LNCaP clone FGC (cell line): ENCODE results near the gene ARSB.

Source experiments
- DNase-seq: peaks from one replicate; pipeline ENCODE4 v3.0.0-alpha.2; 2011; ENCODE audit warnings: low read depth
- H3K4me3 ChIP-seq: 2 replicates; pipeline ENCODE4 v1.5.1; 2011; ENCODE audit warnings: mild to moderate bottlenecking, low read depth, low read length, control low read depth
- CTCF ChIP-seq: IDR thresholded peaks from 2 replicates; pipeline ENCODE4 v1.5.1; 2012; ENCODE audit warnings: mild to moderate bottlenecking; ENCODE audit not compliant: control insufficient read depth, insufficient read depth; ENCODE audit errors: extremely low read depth

ARSB gene

GRCh38 chr5:78809444-78809843 is 175.7 kb downstream of the ARSB start:
- no peak overlapping the region for H3K4me3 ChIP-seq
- DNase-seq = no peak
- no peak for TF ChIP-seq CTCF

- no peak overlapping the region for H3K4me3 ChIP-seq
- DNase-seq = no peak
- no peak for TF ChIP-seq CTCF
Measured at GRCh38 chr5:78808818-78809217, 176.3 kb downstream of the ARSB start.

GRCh38 chr5:78808380-78808779 is 176.7 kb downstream of the ARSB start:
- no peak overlapping the region for H3K4me3 ChIP-seq
- DNase-seq = no peak
- no peak for TF ChIP-seq CTCF

- no peak overlapping the region for H3K4me3 ChIP-seq
- TF ChIP-seq CTCF = no peak
- DNase-seq = no peak
Measured at GRCh38 chr5:78806544-78806943, 178.6 kb downstream of the ARSB start.

GRCh38 chr5:78805474-78806124 is 179.5 kb downstream of the ARSB start:
- DNase-seq = no peak
- no peak overlapping the region for H3K4me3 ChIP-seq
- no peak for TF ChIP-seq CTCF

GRCh38 chr5:78804995-78805394 is 180.1 kb downstream of the ARSB start:
- H3K4me3 ChIP-seq = no peak overlapping the region
- no peak for TF ChIP-seq CTCF
- no peak for DNase-seq

- no peak for DNase-seq
- H3K4me3 ChIP-seq = no peak overlapping the region
- no peak for TF ChIP-seq CTCF
Measured at GRCh38 chr5:78803941-78804340, 181.2 kb downstream of the ARSB start.
